T-helper 9 cell (primary cell): ENCODE data around the gene DES.

ENCODE experiments used
- DNase-seq: peaks from one replicate; pipeline ENCODE4 v3.0.0-alpha.2; 2020

Gene DES

DNA sequence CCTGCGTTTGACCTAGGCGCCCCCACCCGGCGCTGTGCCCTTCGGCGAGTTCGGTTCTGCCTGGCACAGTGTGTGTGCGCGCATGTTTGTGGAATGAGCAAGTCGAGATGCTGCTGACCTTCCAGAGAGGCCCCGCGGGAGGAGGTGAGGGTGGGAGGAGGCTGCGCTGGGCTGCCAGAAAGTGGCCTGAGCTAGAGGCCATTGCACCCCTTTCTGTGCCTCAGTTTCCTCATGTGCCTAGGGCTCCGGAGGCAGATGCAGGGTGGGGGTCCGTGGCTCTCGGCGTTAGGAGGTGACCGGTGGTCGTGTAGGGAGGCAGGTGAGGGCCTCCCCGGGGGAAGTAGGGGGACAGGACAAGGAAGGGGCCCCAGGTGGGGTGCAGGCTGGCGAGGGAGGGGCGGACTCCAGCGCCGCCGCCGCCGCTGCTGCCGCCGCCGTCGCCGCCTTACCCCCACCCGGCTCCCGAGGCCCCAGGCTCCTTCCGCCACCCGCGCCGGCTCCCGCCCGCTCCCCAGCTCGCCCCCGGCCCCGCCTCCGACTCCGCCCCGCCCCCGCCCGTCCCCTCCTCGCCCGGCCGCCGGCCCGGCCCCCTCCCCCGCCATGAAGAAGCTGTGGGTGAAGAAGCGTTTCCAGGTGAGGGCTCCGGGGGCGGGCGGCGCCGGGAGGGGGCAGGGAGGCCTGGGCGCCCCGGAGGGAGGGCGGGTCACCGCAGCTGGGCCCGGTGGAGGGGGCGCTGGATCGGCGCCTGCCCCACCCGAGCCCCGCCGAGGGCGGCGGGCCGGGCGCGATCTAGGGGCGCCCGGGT lies 23.5 kb downstream of the DES start:
- DNase-seq, result peak; percentile 61

DNA sequence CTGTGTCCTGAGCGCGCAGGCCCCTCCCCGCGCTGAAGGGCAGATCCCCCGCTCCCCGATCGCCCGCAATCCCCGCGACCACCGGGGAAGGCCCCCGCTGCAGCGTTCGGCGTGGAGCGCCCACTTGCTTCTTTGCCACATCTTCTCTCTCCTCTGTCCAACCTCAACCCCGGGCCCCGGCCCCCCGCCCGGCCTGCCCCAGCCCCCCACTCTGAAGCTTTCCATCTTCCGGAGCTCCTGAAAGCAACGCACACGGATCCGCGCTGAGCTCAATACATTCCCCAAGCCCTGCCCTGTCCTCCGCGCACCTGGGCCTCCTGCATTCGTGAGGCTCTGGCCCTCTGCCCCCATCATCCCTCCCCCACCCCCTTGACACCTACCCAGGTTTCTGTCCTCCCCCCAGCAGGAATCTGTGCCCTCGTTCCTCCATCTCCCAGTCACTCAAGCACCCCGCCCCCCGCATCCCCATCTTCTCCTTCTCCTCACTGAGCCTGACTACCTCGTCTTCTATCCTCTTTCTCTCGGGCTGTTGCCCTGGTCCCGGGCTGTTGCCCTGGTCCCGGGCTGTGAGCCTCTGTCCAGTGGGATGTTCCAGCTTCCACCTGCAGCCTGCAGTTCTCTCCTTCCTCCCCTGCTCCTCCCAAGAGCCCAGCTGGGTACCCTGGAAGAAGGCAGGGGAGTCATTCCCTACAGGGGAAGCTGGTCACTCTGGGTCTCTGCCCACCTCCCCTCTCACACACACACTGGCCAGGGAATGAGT lies 24.3 kb downstream of the DES start:
- no peak for DNase-seq

DNA sequence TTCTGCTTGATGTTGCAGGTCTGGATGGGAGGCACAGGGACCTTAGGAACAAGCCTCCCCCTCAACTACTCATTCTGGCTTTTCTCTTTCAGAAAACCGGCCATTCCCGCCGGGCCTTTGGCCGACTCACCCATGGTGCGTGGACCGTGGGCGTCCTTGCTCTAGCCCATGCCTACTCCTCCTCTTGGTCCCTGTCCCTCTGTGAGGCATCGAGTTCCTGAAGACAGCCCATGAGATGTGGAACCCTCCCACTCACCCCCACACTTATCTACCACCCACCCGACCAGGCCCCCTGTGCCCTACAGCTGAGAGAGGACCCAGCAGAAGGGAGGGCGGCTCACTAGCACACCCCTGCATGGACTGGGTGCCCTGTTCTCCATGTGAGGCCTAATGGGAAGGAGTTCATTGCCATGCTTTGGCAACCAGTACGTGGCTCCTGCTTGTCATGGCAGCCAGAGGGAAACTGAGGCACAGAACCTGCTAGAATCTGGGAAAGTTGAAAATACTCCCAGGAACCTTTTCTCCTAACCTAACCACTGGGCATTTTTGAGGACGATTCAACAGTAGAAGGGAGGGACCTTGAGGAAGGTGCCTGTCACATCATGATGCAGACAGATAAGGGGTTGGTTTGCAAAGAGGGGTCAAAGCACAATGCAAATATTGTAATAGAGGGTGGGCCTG lies 25.0 kb downstream of the DES start:
- no peak for DNase-seq

- no peak for DNase-seq
These were observed 25.5 kb downstream of the DES start for GRCh38 chr2:219443697-219444023.

- DNase-seq, result no peak
These were observed 26.5 kb downstream of the DES start for GRCh38 chr2:219444566-219445091.

GRCh38 chr2:219445220-219445640 lies 27.1 kb downstream of the DES start:
- DNase-seq, result no peak

GRCh38 chr2:219446101-219446504 lies 27.9 kb downstream of the DES start:
- no peak for DNase-seq

- DNase-seq, result no peak
These were observed 28.5 kb downstream of the DES start for GRCh38 chr2:219446689-219447088.

GRCh38 chr2:219447242-219448098 lies 29.3 kb downstream of the DES start:
- no peak for DNase-seq

DNA sequence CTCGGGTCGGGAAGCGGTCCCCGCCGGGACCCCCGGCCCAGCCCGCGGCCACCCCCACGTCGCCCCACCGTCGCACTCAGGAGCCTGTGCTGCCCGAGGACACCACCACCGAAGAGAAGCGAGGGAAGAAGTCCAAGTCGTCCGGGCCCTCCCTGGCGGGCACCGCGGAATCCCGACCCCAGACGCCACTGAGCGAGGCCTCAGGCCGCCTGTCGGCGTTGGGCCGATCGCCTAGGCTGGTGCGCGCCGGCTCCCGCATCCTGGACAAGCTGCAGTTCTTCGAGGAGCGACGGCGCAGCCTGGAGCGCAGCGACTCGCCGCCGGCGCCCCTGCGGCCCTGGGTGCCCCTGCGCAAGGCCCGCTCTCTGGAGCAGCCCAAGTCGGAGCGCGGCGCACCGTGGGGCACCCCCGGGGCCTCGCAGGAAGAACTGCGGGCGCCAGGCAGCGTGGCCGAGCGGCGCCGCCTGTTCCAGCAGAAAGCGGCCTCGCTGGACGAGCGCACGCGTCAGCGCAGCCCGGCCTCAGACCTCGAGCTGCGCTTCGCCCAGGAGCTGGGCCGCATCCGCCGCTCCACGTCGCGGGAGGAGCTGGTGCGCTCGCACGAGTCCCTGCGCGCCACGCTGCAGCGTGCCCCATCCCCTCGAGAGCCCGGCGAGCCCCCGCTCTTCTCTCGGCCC lies 30.1 kb downstream of the DES start:
- DNase-seq, result no peak

GRCh38 chr2:219448776-219449341 lies 30.7 kb downstream of the DES start:
- DNase-seq, result no peak

DNA sequence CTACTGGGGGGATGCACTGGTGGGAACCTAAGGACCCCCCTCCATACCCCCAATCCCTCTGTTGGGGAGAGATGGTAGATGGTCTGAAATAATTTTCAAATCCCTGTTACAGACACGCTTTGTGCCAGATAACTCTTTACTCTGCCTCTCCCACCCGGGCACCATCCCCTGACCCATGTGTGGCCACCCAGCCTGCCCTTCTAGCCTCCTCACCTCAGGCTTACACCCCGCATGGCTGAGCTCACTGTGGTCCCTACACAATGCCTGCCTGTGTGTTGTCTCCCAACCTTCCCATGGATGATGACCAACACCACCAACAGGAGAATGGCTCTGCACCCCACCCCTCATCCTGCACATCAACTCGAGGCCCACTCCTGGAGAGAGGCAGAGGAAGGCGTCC lies 31.4 kb downstream of the DES start:
- DNase-seq, result no peak

GRCh38 chr2:219451661-219452360 lies 33.6 kb downstream of the DES start:
- DNase-seq, result no peak

DNA sequence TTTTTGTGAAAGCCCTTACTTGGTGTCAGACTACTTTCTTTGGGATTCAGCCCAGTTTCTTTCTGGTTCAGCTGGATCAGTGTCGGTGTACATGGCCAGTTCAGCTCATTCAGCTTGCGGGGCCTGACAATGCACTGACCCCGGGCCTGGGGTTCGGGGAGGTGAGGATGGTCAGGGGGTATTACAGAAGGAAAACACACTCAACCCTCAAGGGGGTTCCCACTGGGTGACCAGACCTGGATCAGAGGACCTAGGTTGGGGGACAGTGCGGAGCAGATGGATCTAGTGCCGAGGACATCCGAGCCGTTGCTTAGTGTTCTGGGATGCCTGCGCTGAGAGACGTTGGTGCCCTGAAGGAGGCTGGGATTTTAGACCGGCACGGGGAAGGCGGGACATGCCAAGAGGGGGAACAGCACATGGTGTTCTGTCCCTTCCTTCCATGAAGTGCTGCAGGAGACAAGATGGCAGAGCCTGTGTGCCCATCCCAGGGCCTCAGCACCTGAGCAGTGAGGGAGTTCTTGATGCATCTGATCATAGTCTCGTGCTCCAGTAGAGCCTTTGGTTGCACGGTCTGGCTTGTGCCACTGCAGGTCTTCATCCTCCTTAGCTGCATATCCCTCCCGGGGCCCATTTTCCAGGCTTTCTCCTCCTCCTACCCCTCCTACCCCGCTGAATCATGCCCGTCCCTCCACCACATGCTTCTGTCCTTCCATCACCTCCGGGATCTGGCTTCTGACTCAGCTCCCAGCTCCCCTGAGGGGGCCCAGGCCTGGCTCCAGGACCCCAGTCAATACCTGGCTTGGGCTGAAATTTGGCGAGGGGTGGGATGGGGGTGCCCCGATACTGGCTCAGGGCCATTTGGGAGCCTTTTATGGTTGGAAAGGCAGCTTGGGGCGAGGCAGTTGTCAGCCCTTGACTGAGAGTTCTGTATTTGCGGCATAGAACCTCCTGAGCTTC lies 34.5 kb downstream of the DES start:
- no peak for DNase-seq

- DNase-seq, result no peak
These were observed 35.8 kb downstream of the DES start for GRCh38 chr2:219453671-219454590.

GRCh38 chr2:219455581-219455980 lies 37.4 kb downstream of the DES start:
- DNase-seq, result no peak

- no peak for DNase-seq
These were observed 39.7 kb downstream of the DES start for GRCh38 chr2:219457784-219458369.

GRCh38 chr2:219458996-219459395 lies 40.8 kb downstream of the DES start:
- DNase-seq, result no peak
